Measurements from ENCODE around the gene CCDC14. TPM values are rescaled to one million over a fixed set of nuclear protein-coding genes. Genes with fewer than 3 reads are reported as not detected.
"Not testable (repeated sequence)": the region's sequence is repeated elsewhere in the genome, so short reads cannot be mapped to it uniquely, and the experiment has no call there.

Gene CCDC14
- total RNA-seq, 6 experiments from 2014 or later = 10.4 to 15.6 (median 11.7) TPM

DNA sequence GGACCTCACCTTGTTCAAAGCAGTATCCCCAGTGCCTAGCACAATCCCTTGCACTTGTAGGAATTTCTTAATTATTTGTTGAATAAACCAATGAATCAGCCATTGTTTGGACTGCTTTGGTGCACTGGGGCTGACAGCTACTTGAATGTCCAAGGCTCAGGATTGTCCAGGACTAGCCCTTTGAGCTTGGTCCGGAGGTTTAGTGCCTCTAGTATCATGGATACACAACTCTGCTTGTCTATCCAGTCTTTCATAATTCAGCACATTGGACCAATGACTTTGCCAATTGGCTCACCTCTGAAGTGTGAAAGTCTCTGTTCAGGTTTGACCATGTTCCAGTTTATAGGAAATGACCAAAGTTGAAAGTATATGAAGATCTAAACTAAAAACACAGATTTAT, 3.8 kb upstream of the CCDC14 start:
- H3K36me3 ChIP-seq; intact Hi-C loops (cut with DNase I); H3K4me3 ChIP-seq; H3K9me3 ChIP-seq; H3K27me3 ChIP-seq; H3K27ac ChIP-seq: not testable (repeated sequence)
- ATAC-seq (peak; percentile 28 to 61 (median 48)), DNase-seq (peak; percentile 19 to 85 (median 57))
- 18% methylated on average over 1 of the region's 1 CpG for WGBS (ENCODE audit: insufficient coverage, low coverage, low lambda C conversion rate, missing lambda C conversion rate)
- H3K4me1 ChIP-seq = peaks cover 0 to 35% (median 0%) of the 10 kb centered on the region in 4 donors

DNA sequence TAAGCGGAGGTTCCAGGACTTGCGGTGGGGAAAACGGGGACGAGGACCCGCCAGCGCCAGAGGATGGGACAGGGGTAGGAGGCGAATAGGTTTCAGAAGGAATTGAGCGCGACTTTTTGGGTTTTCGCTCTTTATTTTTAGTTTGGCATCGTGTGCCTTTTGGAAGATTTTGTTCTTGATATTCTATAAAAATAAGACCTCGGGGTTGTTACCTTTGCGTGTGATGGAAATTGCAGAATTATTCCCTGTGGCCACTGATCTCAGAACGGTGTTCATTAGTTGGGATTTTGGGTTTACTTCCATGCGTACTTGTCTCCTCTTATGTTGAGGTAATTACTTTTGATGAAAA, 453 bp upstream of the CCDC14 start:
- Histone ChIP-seq H3K36me3 (no peaks in the 10 kb centered on the region), H3K4me3 (peak overlapping the region; percentile 55 to 66 (median 59)), H3K9me3 (no peaks in the 10 kb centered on the region), H3K27me3 (no peaks in the 10 kb centered on the region), H3K4me1 (peaks cover 0 to 35% (median 0%) of the 10 kb centered on the region in 4 donors), H3K27ac (peak overlapping the region; percentile 68 to 76 (median 68))
- ATAC-seq = no peak
- TF ChIP-seq CTCF (IDR thresholded peaks at IDR 0.05) = no peak
- TF ChIP-seq POLR2A (IDR thresholded peaks at IDR 0.05) = no peak
- DNase-seq = no peak
- intact Hi-C loops (cut with DNase I) = no loop called here
- under 1% methylated on average over 15 of the region's 15 CpGs for WGBS (ENCODE audit: insufficient coverage, low coverage, low lambda C conversion rate, missing lambda C conversion rate)

GRCh38 chr3:123953735-123954134, 7.3 kb downstream of the CCDC14 start:
- H3K27me3 ChIP-seq = no peaks in the 10 kb centered on the region
- H3K9me3 ChIP-seq = no peaks in the 10 kb centered on the region
- no peak for DNase-seq
- TF ChIP-seq POLR2A (IDR thresholded peaks at IDR 0.05) = no peak
- no peak for TF ChIP-seq CTCF (IDR thresholded peaks at IDR 0.05)
- 92% methylated on average over 4 of the region's 4 CpGs for WGBS (ENCODE audit: insufficient coverage, low coverage, low lambda C conversion rate, missing lambda C conversion rate)
- no peak overlapping the region for H3K27ac ChIP-seq
- peaks cover 0 to 6% (median 5%) of the 10 kb centered on the region in 4 donors for H3K36me3 ChIP-seq
- intact Hi-C loops (cut with DNase I) = no loop called here
- no peak overlapping the region for H3K4me3 ChIP-seq
- H3K4me1 ChIP-seq = no peaks in the 10 kb centered on the region
- no peak for ATAC-seq

DNA sequence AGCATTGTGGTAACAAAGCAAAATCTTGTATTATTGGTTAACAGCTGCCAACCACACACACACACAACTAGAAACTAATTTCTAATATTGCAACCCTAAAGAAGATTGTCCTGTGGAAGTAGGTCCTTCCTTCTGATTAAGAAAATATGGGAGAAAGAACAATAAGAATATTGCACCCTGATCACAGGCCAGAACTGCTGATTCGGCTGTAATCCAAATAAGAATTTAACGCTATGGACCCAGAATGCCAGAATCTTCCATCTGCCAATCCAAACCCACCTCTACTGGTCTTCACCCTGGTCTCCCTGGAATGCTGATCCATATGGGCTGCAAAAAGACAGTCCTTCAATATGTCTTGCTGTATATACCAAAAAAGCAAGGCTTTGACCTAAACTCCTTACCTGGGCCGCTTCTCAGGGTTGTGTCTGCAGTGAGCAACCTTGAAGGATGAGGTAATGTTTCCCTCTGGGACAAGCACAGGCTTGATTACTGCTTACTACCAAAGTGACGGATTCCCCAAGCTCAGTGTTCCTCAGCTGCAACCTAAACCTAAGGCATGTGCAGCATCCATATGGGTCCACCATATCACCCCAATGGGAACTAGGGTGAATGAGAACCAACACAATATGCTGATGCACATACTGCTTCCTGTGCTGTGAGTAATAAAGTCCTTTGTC, 8.0 kb downstream of the CCDC14 start:
- intact Hi-C loops (cut with DNase I) = no loop called here
- no peaks in the 10 kb centered on the region for H3K27me3 ChIP-seq
- H3K4me1 ChIP-seq = no peaks in the 10 kb centered on the region
- H3K4me3 ChIP-seq = no peak overlapping the region
- no peak for DNase-seq
- TF ChIP-seq CTCF (IDR thresholded peaks at IDR 0.05) (no peak), POLR2A (IDR thresholded peaks at IDR 0.05) (no peak)
- H3K9me3 ChIP-seq = no peaks in the 10 kb centered on the region
- no peak overlapping the region for H3K27ac ChIP-seq
- H3K36me3 ChIP-seq = peaks cover 0 to 11% (median 5%) of the 10 kb centered on the region in 4 donors
- 100% methylated on average over 1 of the region's 4 CpGs for WGBS (ENCODE audit: insufficient coverage, low coverage, low lambda C conversion rate, missing lambda C conversion rate)
- no peak for ATAC-seq

DNA sequence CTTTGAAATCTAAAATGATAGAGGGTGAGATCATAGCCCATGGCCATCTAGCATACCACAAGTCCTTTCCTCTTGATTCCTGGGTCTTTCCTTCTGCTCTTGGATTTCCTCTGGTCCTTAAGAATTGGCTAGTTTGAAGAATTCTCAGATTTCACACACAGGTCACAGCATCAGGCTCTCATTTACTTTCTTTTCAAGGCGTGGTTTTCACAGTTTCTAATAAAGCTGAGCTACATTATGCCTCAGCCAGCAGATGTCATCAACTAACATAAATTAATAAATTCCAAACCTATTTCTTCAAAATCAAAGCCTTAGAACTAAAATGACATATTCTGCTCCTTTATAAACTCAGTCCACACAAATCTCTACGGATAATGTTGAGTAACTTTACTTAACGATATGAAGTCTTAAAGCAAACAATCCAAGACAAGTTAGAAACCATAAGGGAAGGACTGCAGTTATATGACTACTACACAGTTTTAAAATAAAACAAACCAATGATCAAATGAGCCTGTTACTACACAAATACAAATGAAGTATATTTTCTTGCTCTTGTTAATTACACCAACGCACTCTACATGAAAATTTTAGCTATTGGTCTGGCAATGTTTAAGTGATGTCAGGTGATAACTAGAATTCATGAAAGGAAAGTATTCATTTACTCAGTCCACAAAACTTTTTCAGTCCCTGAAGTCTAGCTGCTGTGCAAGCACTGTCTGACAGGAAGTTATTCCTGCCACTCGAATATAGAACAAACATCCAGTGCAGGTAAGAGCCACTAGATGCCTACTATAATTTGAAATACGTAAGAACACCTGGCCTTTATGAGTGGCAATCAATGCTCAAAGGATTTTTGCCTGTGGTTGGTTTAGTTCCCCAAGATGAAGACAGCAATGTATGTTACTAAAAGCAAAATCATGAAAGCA, 9.2 kb downstream of the CCDC14 start:
- H3K27ac ChIP-seq = no peak overlapping the region
- no peak overlapping the region for H3K4me3 ChIP-seq
- TF ChIP-seq CTCF (IDR thresholded peaks at IDR 0.05) (no peak), POLR2A (IDR thresholded peaks at IDR 0.05) (no peak)
- DNase-seq = no peak
- 81% methylated on average over 6 of the region's 6 CpGs for WGBS (ENCODE audit: insufficient coverage, low coverage, low lambda C conversion rate, missing lambda C conversion rate)
- no peaks in the 10 kb centered on the region for H3K9me3 ChIP-seq
- intact Hi-C loops (cut with DNase I) = no loop called here
- no peaks in the 10 kb centered on the region for H3K4me1 ChIP-seq
- no peak for ATAC-seq
- H3K27me3 ChIP-seq = no peaks in the 10 kb centered on the region
- peaks cover 0 to 11% (median 5%) of the 10 kb centered on the region in 4 donors for H3K36me3 ChIP-seq

Data from right lobe of liver (tissue), 6 donors.